ENCODE measurements around the gene UCN.
A peak's percentile ranks its signal among the peaks of the same experiment; 100 is the strongest.

The UCN gene

DNA sequence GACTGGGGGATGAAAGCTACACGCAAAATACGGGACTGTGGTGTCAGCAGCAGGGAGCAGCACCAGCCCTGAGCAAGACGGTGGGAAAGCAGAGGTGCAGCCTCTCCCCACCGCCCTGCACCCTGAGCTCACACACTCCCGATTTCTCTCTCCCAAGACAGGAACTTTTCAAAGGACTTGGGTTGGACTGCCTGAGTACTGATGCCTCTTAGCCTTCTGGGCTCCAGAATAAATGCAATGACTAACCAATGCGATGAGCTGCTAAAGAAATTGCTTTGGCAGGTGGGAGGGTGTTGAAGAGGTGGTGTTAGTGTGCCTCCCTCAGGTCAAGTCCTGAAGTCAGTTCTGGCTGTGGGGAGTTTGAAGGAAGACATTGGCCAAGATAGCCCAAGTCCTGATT lies 16.4 kb downstream of the UCN start:
- TF ChIP-seq EP300 (IDR thresholded peaks at IDR 0.05; ENCODE audit: borderline replicate concordance): no peak
- TF ChIP-seq, protein P1, sequence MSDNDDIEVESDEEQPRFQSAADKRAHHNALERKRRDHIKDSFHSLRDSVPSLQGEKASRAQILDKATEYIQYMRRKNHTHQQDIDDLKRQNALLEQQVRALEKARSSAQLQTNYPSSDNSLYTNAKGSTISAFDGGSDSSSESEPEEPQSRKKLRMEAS (IDR thresholded peaks at IDR 0.05): no peak
- TF ChIP-seq, protein P2, sequence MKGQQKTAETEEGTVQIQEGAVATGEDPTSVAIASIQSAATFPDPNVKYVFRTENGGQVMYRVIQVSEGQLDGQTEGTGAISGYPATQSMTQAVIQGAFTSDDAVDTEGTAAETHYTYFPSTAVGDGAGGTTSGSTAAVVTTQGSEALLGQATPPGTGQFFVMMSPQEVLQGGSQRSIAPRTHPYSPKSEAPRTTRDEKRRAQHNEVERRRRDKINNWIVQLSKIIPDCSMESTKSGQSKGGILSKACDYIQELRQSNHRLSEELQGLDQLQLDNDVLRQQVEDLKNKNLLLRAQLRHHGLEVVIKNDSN (IDR thresholded peaks at IDR 0.05): no peak
- TF ChIP-seq, protein P3, sequence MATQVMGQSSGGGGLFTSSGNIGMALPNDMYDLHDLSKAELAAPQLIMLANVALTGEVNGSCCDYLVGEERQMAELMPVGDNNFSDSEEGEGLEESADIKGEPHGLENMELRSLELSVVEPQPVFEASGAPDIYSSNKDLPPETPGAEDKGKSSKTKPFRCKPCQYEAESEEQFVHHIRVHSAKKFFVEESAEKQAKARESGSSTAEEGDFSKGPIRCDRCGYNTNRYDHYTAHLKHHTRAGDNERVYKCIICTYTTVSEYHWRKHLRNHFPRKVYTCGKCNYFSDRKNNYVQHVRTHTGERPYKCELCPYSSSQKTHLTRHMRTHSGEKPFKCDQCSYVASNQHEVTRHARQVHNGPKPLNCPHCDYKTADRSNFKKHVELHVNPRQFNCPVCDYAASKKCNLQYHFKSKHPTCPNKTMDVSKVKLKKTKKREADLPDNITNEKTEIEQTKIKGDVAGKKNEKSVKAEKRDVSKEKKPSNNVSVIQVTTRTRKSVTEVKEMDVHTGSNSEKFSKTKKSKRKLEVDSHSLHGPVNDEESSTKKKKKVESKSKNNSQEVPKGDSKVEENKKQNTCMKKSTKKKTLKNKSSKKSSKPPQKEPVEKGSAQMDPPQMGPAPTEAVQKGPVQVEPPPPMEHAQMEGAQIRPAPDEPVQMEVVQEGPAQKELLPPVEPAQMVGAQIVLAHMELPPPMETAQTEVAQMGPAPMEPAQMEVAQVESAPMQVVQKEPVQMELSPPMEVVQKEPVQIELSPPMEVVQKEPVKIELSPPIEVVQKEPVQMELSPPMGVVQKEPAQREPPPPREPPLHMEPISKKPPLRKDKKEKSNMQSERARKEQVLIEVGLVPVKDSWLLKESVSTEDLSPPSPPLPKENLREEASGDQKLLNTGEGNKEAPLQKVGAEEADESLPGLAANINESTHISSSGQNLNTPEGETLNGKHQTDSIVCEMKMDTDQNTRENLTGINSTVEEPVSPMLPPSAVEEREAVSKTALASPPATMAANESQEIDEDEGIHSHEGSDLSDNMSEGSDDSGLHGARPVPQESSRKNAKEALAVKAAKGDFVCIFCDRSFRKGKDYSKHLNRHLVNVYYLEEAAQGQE (IDR thresholded peaks at IDR 0.05; ENCODE audit: low read depth): no peak
- TF ChIP-seq RAD21 (IDR thresholded peaks at IDR 0.05; ENCODE audit: low read depth): peak; percentile 49

DNA sequence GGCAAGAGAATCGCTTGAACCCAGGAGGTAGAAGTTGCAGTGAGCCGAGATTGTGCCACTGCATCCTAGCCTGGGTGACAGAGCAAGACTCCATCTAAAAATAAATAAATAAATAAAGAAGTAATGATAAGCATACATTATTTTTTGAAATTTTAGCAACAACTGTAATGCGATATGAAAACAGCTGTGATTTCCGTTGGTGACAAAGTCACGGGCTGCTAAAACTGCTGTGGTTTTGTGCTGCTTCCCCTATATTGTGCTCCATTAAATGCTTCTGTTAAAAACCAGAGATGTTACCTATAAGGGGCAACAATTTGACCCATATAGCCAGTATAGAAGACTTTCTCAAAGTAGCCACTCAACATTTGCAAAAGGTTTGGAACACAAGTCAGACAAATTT lies 17.7 kb downstream of the UCN start:
- no peak for TF ChIP-seq CREB1 (IDR thresholded peaks at IDR 0.05; ENCODE audit: low read depth)
- TF ChIP-seq FOXM1 (IDR thresholded peaks at IDR 0.05; ENCODE audit: borderline replicate concordance, low read depth): no peak
- no peak for TF ChIP-seq TEAD4 (IDR thresholded peaks at IDR 0.05)
- no peak for TF ChIP-seq EGR1 (IDR thresholded peaks at IDR 0.05)
- TF ChIP-seq YY1 (IDR thresholded peaks at IDR 0.05; ENCODE audit: low read depth): no peak
- TF ChIP-seq, protein P3 (IDR thresholded peaks at IDR 0.05; ENCODE audit: low read depth): no peak
- no peak for TF ChIP-seq NFIC (IDR thresholded peaks at IDR 0.05)
- no peak for TF ChIP-seq CEBPB (IDR thresholded peaks at IDR 0.05)
- no peak for TF ChIP-seq ZBTB7A (IDR thresholded peaks at IDR 0.05; ENCODE audit: low read depth)
- TF ChIP-seq EP300 (IDR thresholded peaks at IDR 0.05; ENCODE audit: borderline replicate concordance): no peak
- TF ChIP-seq TAF1 (IDR thresholded peaks at IDR 0.05; ENCODE audit: low read depth): no peak
- TF ChIP-seq TCF12 (IDR thresholded peaks at IDR 0.05; ENCODE audit: low read depth): no peak
- TF ChIP-seq, protein P1 (IDR thresholded peaks at IDR 0.05): no peak
- TF ChIP-seq RAD21 (IDR thresholded peaks at IDR 0.05; ENCODE audit: low read depth): no peak
- TF ChIP-seq, protein P2 (IDR thresholded peaks at IDR 0.05): no peak

DNA sequence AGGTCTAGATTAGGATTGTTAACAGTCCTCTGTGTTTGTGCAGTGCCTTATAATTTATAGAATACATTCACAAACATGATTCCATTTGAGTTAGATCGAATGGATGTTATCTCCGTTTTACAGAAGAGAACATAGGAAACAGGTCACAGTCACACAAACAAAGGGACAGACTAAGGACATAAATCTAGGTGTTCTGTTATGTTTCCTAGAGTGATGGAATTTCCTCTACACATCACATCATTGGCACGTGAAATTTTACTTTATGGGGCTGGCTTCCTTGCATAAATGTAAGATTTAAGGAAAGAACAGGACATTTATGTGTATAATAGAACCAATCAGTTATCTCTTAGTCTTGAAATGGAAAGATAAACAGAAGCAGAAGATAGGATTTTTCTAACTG lies 19.6 kb downstream of the UCN start:
- TF ChIP-seq TCF12 (IDR thresholded peaks at IDR 0.05; ENCODE audit: low read depth) (no peak), ZBTB7A (IDR thresholded peaks at IDR 0.05; ENCODE audit: low read depth) (no peak)
- TF ChIP-seq, protein P2 (IDR thresholded peaks at IDR 0.05): no peak

DNA sequence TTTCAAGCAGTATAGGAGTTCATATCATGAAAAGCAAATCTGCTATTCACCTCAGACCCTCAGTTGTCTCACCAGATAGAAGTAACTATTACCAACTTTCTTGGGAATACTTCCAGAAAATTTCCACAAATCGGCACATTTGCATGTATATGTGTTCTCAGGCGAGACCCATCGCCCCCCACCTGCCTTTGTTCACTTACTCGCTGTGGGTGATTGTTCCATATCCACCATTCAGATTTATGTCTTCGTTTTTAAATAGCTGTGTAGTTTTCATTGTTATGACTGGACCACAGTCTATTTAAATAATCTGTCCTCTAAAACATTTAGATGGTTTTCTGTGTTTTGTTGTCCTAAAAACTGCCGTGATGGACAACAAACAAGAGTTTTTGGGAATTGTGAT lies 22.8 kb downstream of the UCN start:
- no peak for TF ChIP-seq TAF1 (IDR thresholded peaks at IDR 0.05; ENCODE audit: low read depth)
- TF ChIP-seq CREB1 (IDR thresholded peaks at IDR 0.05; ENCODE audit: low read depth): no peak
- TF ChIP-seq, protein P1 (IDR thresholded peaks at IDR 0.05): no peak
- no peak for TF ChIP-seq RAD21 (IDR thresholded peaks at IDR 0.05; ENCODE audit: low read depth)
- TF ChIP-seq NFIC (IDR thresholded peaks at IDR 0.05): no peak
- TF ChIP-seq TCF12 (IDR thresholded peaks at IDR 0.05; ENCODE audit: low read depth): no peak
- TF ChIP-seq ZBTB7A (IDR thresholded peaks at IDR 0.05; ENCODE audit: low read depth): no peak
- no peak for TF ChIP-seq TEAD4 (IDR thresholded peaks at IDR 0.05)
- TF ChIP-seq FOXM1 (IDR thresholded peaks at IDR 0.05; ENCODE audit: borderline replicate concordance, low read depth): no peak
- TF ChIP-seq EGR1 (IDR thresholded peaks at IDR 0.05): no peak
- no peak for TF ChIP-seq EP300 (IDR thresholded peaks at IDR 0.05; ENCODE audit: borderline replicate concordance)
- TF ChIP-seq, protein P3 (IDR thresholded peaks at IDR 0.05; ENCODE audit: low read depth): no peak

Measured in Ishikawa (cell line).